Measurements from ENCODE around the gene CCDC177.
A peak's percentile ranks its signal among the peaks of the same experiment; 100 is the strongest.

The CCDC177 gene

DNA sequence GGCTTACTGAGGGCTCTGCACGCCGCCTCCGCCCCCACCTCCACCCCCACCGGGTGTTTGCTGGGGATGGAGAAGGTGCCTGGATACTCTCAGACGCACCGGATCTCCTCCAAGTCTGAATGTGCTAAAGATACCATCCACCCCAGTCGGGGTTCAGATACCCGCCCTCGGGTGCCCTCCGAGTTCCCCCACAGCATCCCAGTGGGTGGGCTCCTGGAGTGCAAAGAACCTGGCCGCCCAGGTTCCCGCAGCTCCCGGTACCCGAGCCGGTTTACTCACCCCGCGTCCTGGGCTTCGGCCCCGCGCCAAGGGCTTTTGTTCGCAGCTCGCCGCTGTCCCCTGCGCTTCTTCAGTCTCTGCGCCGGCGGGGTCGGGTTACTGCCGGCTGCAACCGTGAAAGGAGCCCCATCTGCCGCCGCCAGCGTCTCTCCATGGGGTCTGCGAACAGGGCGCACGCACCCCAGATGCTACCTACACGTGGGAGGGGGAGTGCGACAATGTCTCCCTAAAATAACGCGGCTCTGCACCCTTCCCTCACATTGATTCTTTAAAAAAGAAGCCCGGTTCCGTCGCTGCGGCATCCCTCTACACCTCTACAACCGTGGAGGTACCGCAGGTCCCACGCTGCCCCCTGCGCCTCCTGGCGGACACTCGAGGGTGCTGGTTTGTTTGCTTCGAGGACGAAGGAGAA lies at the start of gene CCDC177:
CCDC177 (minus strand) TSS at position 609 of the 691 bp plus-strand sequence. CDS start 1,249 bp downstream, outside the sequence.
- peak; percentile 80 for DNase-seq

DNA sequence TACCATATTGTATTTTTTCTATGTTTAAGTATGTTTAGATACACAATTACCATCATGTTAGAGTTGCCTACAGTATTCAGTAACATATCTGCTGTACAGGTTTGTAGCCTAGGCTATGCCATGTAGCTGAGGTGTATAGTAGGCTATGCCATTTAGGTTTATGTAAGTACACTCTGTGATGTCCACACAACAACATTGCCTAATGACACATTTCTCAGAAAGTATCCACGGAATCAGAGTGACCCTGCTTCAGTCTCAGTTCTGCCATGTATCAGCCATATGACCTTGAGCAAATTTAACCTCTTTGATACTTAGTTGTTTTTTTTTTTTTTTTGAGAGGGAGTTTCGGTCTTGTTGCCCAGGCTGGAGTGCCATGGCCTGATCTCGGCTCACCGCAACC lies 49.5 kb upstream of the CCDC177 start:
- no peak for DNase-seq

- DNase-seq = no peak
These were observed 46.3 kb upstream of the CCDC177 start for GRCh38 chr14:69620981-69621380.

DNA sequence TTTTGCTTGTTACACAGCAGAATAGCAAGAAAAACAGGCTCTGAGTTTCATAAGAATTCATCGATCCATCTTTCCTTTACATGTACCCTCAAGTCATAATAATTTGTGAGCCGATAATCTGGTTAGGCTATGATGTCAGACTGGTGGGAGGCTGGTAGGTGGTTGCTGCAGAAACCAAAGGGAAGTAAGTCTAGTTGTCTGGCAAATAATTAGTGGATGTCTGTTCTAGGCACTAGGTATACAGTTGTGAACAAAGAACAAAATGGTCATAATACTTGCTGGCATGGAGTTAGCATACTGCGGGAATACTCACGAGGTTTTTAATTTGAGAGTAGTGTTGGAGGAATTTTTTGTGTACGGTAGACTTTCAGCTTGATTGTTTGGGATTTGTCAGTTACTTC lies 45.5 kb upstream of the CCDC177 start:
- no peak for DNase-seq

GRCh38 chr14:69619012-69619411 lies 44.3 kb upstream of the CCDC177 start:
- no peak for DNase-seq

- DNase-seq = no peak
These were observed 43.1 kb upstream of the CCDC177 start for GRCh38 chr14:69617796-69618195.

DNA sequence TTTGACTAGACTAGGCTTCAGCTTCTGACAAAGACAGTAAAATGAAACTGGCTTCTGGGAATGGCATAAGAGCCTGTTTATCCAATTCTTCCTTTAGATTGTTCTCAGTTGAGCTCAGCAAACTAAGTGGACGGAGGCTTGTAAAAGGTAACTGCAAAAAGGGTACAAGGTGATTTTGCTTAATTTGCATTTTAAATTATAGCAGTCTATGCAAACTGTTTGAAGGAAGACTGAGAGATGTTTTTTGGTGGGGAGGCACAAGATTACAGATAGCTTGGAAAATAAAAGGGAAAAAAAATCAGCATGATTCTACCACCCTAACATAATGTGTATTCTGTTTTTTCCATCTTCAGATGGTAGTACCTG lies 41.7 kb upstream of the CCDC177 start:
- DNase-seq = no peak

GRCh38 chr14:69615496-69616407 lies 41.1 kb upstream of the CCDC177 start:
- DNase-seq = no peak

GRCh38 chr14:69615121-69615495 lies 40.4 kb upstream of the CCDC177 start:
- DNase-seq = no peak

DNA sequence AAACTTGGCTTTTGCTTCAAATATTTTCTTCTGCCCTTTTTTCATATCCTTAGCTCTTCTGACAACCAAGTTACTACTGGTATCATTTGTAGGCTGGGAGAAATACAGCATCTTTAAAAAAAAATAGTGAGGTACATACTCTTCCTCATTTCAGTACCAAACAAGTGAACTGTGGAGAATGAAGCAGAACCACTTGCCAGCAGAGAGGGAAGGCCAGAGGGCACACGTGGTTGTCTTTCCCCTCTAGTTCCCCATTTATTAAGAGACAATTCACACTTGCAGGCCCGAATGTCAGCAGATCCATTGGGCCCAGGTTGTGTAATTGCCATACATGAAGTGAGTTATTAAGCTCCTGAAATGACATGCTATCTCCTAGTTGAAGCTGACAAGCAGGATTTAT lies 39.9 kb upstream of the CCDC177 start:
- DNase-seq = no peak

DNA sequence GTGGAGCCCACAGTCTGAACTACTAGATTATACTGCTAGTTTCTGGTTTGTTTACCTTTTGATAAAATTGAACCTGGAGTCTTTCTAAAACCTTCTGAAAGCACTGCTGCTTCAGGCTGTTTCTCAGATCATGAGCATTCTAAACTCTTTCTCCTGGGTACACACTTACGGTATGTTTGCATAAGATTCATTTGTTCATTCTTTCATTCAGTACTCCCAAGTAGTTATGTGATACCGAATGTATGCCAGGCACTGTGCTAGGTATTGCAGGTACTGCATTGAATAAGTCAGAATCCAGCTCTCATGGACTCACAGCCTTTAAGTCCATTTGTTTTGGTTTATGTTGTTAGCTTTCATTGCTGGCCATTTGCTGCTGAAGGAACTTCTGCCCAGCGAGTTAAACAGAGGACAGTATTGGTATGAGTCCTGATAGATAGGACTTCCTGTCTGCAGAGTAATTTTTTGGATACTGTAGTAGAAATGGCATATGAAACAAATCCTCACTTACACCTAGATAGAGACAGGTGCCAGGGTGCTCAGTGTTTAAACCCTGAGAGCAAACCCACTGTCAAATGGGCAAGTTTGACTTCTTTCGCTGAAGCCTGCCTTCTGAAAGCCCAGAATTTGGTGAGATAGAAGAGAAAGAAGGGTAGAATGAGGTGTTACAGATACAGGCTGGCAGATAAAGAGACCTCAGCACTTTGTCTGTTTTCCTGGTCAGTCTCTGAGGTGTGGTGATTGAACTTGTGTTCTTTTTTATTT lies 38.8 kb upstream of the CCDC177 start:
- no peak for DNase-seq

DNA sequence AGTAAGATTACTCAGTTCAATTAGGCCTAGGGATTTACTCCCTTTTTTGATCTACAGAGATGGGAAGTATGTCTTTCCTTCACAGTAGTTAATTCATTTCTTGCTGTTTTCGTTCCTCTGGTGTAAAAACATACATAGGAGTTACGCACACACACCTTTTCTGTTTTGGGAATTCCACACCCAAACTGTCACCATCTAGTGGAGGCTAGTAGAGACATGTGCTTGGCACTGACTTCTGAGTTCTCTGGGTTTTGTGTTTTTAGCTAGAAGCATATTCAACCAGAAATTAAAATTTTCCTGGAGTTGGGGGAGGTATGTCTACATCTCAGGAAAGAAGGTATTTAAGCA lies 38.1 kb upstream of the CCDC177 start:
- DNase-seq = no peak

DNA sequence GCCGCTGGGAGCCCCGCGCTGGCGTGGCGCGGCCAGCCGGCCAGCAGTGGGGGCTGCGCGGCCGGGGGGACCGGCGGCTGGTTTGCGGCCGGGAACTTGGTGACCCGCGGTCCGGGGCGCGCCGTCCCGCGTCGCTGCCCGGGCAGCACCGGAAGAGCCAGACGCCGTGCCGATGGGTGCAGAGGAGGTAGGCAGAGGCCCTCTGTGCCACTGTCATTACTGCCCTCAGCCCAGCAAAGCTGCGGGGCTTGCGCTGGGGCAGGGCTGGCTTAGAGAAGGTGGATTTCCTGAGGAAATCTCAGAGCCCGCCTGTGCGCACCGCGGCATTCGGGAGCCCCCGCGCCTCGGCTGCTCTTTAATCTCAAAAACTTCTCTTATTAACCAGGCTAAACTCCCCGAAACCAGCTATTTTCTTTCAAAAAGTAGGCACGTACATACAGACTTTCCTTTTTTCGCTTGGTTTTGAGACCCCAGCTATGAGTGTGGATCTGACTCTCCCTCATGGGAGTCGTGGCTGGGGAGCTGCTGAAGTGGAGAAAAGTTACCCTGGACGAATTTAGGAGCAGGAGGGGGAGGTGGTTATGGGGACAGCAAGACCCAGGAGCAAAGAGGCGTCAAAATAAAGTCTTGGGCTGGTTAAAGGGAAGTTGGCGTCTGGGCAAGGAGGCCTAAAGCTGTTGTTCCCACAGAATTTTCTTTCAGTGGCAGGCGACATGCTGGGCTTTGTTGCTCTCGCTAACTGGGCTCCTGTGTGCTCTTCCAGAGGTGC lies 37.5 kb upstream of the CCDC177 start:
- peak; percentile 30 for DNase-seq

GRCh38 chr14:69611172-69612013 lies 36.7 kb upstream of the CCDC177 start, which contains the start of gene SUSD6:
Gene SUSD6, plus strand, starts transcription at chr14:69611596. Its CDS starts 46,997 bp downstream, at chr14:69658593.
- DNase-seq = peak; percentile 87

- no peak for DNase-seq
These were observed 36.2 kb upstream of the CCDC177 start for GRCh38 chr14:69610874-69611171.

DNA sequence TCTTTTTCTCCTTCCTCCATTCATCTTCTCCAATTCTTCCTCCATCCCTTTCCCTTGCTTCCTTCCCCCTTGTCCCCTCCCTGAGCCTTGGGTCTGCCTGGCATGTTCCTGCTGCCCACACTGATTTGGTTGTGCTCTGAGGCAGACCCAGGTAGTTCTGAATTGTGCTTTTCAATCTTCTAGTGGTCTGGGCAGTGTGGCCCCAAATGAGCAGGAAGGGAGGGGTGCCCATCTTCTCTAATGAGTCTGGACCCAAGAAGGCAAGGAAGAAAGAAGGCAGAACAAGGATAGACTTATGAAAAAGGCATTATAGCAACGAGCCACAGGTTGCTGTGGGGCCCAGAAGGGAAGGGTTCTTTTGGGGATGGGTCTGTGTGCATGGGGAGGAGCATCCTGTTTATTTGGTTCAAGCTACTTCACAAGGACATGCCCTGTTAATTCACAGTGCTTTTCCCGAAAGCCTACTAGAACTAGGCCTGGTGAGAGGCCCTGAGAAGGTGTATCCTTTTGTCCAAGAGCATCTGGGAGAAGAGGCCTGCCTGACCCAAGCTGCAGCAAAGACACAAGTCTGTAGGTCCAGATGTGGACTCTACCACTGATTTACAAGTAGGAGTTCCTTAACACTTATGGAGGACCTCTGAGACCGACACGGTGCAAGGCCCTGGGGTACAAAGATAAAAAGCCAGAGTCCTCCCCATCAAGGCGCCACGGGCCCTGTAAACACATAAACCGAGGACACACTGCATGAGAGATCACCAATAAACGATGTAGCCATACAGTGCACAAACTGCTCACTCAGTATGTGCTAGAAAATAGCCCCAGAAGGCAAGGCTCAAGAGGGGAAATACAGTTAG lies 35.6 kb upstream of the CCDC177 start:
- no peak for DNase-seq

DNA sequence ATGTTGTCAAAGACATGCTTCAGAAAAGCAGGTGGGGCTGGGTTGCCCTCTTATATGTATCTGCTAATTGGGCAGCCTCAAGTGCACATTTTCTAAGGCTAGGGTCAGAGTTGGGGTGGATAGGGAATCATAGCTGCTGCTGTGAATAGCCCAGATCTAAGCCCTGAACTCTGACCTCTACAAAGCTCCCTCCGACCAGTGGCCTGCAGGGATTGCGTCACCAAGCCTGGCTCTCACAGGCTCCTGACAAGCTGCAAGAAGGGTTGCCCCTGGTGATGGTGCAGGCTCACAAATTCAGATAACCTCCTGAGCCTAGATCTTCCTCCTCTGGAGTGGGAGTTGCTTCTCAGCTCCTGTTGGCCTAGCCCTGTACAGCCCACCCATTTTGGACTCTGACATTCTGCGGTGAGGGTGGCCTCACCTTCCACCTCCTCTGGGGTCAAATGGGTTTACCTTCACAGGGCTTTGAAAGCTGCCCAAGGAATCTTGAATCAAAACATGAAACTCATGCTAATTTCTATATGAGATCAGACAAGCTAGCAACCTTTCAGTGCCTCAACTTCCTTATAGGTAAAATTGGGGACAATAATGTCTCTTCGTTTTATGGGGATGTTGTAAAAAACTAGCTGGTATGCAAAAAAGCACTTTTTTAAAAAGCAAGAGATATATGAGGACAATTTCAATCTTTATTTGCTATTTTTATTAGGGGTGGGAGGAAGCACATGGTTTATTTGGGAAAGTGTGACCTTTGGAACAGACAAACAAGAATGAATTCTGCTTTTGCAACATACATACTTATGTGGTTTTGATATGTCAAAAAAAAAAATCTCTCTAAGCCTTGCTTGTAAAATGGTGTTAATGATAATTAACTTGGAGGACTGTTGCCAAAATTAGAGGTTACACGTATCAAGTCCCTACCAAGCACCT lies 31.9 kb upstream of the CCDC177 start:
- DNase-seq = no peak

- no peak for DNase-seq
These were observed 31.1 kb upstream of the CCDC177 start for GRCh38 chr14:69605738-69606137.

DNA sequence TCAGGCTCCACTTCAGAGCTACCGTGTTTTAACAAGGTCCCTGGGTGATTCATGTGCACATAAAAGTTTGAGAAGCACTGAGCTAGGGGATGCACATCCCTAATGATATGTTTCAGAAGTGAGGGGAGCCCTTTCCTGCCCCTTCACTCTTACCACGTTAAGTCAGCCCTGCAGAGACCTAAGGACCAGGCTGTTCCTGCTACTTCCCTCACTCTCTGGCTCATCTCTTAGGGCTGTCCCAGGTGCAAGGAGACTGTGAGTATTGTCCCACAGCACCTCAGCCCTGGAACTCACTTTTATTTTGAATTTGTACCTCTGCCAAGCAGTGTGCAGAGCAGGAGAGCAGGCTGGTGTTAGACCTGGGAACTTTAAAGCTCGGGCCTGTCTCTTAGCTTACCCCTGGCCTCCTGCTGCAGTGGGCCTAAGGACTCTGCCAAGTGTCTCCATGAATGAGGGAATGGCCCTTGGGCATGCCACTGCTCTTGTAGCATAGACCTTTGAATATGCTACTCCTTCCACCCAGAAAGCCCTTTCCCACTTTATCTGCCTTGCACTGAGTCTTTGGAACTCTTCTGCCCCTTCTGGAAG lies 25.7 kb upstream of the CCDC177 start:
- DNase-seq = no peak

All from stimulated activated CD4-positive, alpha-beta T cell treated with anti-CD3 and anti-CD28 coated beads, Interleukin-12 subunit alpha, Interleukin-12 subunit beta, amount 100 ng/mL, for 4 hours (primary cell).